HPDE6-E6E7 (cell line): ENCODE results near the gene BRIP1.

Experiments used
- DNase-seq: peaks from one replicate; pipeline ENCODE4 v3.0.0; 2011; ENCODE audit warnings: missing footprints; ENCODE audit errors: extremely low spot score

The BRIP1 gene

DNA sequence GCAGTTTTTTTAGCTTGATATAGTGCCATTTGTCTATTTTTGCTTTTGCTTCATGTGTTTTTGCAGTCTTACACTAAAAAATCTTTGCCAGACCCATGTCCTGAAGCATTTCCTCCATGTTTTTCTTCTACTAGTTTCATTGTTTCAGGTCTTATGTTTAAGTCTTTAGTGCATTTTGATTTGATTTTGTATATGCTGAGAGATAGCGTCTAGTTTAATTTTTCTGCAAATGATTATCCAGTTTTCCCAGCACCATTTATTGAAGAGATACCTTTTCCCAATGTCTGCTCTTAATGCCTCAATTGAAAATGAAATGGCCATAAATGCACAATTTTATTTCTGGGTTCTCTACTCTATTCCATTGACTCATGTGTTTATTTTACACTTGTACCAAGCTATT, 231.5 kb downstream of the BRIP1 start:
- no peak for DNase-seq
